Kidney glomerular epithelial cell (primary cell): ENCODE measurements around the gene AADACL4.
A peak's percentile ranks its signal among the peaks of the same experiment; 100 is the strongest.
"Not testable (repeated sequence)": the region's sequence is repeated elsewhere in the genome, so short reads cannot be mapped to it uniquely, and the experiment has no call there.

Experiments used
- DNase-seq: peaks from one replicate; lab custom pipeline; 2025; lab: John Stamatoyannopoulos, UW

Gene AADACL4

DNA sequence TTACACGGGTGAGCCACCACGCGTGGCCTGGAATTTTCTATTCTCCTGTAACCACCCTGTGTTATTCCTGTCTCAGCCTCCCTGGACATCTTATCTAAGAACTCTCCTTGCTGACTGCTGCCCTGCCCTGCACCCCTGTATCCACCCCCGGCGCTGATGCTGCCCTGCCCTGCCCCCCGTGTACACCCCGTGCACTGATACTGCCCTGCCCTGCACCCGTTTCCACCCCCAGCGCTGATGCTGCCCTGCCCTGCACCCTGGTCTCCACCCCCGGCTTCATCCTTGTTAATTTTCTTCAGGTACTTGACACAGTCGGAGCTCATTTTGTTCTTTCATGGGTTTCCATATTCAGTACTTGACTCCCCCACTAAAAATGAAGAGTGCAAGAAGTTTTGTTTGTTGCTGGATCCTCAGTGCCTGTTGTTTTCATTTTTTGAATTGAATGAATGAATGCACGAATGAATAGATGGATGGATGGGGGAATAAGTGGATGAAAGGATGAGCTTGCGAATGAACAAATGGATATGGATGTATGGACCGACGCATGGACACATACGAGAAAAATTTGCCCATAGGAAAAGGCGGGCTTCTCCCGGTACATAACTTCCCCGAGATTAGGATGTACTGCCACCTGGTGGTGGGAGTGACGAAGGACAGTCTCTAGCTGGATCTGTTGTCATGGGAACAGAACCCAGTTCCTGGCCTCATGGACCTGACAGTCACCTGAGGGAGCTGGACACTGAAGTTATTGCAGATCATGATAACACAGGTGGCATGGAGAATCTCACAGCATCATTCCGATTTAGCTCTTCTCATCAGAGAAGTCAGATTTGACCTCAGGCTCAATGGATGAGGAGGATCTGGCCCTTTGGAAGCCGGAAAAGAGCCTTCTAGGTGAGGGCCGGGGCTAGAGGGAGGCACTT lies 14.9 kb downstream of the AADACL4 start:
- DNase-seq = peak; percentile 69

DNA sequence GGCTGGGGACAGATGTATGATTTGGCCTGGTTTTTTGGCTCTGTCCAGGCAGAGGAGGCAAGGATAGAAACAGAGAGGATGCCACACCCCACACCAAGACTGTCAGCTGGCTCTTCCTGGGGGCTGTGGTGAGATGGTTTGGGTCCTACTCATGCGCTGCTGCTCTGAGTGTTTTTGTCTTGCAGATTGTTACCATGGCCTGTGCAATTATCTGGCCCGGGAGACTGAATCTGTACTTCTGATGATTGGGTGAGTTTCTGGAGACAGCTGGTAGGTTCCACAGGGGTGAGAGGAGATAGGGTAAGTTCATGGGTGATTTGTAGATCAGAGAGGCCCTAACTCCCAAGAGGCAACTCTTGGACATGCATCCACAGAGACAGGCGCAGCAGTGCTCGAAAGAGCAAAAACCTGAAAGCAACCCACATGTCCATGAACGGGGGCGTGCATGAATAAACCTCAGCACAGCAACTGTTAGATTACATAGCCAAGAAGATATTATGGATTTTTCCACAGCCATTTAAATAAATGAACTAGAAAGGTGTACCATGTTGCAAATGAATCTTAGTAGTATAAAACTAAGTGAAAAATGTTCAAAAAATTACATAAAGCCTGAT lies 17.8 kb downstream of the AADACL4 start:
- DNase-seq = no peak

DNA sequence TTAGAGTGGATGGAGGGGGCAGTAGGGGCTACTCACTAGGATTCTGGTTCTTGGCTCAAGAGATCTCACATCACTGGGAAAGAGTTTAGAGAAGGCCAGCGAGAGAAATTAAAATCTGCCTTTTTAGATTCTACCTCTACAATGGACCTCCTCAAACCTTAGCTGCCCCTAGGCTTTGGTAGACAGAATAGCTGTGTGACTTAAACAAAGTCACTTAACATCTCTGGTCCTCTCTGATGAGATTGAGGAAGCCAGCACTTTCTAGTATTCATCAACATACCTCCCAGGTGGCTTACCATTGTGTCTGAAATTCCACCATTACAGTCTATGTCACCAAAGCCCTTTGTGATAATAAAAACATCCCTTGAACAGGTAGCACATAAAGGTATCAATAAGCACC lies 18.7 kb downstream of the AADACL4 start:
- no peak for DNase-seq

DNA sequence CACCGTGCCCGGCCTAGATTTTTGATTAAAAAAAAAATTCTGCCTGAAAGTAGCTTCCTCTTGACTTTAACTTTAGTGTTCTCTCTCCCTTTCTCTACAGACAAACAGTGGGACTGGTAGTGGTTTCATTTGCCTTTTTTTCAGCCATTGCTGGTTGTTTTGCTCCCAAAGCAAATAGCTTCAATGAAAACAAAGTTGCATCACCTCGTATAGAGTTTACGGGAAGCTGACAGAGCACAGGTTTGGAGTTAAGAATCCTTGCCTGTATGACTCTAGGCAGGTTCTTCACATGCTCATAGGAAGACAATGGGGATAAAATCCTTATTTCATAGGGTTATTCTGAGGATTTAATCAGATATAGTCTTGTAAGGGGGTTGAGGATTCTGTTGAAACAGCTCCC lies 21.6 kb downstream of the AADACL4 start:
- no peak for DNase-seq

DNA sequence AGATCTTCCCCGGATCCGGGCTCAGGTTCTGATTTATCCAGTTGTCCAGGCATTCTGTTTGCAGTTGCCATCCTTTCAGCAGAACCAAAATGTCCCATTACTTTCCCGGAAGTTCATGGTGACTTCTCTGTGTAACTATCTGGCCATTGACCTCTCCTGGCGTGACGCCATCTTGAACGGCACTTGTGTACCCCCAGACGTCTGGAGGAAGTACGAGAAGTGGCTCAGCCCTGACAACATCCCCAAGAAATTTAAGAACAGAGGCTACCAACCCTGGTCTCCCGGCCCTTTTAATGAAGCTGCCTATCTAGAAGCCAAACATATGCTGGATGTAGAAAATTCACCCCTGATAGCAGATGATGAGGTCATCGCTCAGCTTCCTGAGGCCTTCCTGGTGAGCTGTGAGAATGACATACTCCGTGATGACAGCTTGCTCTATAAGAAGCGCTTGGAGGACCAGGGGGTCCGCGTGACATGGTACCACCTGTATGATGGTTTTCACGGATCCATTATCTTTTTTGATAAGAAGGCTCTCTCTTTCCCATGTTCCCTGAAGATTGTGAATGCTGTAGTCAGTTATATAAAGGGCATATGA lies 22.4 kb downstream of the AADACL4 start:
- no peak for DNase-seq

DNA sequence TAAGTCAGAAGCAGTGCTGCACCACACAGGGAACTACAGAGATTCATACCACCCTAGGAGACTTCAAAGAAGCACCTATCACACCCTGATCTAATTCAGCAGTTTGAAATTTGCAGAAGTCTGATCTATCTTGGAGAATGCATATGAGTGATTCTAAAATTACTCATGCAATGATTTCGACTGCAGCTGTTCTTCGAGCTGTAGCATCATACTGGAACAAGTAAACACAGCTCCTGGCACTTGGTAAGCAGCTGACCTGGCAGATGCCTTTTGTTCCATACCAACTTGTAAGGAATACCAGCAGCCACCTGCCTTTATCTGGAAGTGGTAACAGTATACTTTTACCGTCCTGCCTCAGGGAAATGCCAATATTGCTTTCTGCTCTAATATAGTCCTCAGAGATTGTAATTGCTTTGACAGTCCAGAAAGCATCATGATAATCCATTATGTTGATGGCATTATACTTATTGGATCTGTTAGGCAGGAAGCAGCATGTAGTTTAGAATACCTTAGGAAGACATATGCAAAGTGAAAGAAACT lies 25.7 kb downstream of the AADACL4 start:
- DNase-seq = no peak

DNA sequence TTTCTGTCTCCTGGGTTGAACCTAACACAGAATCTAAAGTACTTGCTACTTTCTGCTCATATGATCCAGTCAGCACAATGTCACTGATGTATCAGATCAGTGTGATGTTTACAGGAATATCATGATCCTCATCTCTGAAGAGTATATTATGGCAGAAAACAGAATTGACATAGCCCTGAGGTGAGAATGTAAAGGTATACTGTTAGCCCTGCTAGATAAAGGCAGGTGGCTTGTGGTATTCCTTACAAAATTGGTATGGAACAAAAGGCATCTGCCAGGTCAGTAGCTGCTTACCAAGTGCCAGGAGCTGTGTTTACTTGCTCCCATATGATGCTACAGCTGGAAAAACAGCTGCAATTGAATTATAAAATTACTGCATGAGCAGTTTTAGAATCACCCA lies 30.5 kb downstream of the AADACL4 start:
- DNase-seq = no peak

DNA sequence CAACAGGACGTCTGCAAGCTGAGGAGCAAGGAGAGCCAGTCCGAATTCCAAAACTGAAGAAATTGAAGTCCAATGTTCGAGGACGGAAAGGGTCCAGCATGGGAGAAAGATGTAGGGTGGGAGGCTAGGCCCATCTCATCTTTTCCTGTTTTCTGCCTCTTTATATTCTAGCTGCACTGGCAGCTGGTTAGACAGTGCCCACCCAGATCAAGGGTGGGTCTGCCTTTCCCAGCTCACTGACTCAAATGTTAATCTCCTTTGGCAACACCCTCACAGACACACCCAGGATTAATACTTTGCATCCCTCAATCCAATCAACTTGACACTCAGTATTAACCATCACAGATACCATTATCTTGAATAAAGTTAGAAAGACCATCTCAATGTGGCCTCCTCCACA lies 32.2 kb downstream of the AADACL4 start:
- DNase-seq = not testable (repeated sequence)

DNA sequence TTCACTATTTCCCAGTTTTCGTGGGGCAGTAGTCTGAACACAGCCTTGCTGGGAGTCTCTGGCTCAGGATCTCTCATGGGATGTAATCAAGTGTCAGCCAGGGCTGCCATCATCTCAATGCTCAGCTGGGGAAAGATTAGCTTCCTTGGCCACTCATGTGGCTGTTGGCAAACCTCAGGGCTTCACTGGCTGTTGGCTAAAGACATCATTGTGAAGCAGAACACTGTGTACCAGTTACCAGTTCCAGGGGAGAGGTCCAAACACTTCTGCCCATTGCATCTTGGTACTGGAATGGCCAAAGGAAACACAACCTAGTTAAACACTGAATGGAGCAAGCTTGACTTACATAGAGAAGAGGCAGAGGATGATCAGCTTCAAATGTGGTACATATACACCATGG lies 33.7 kb downstream of the AADACL4 start:
- no peak for DNase-seq

DNA sequence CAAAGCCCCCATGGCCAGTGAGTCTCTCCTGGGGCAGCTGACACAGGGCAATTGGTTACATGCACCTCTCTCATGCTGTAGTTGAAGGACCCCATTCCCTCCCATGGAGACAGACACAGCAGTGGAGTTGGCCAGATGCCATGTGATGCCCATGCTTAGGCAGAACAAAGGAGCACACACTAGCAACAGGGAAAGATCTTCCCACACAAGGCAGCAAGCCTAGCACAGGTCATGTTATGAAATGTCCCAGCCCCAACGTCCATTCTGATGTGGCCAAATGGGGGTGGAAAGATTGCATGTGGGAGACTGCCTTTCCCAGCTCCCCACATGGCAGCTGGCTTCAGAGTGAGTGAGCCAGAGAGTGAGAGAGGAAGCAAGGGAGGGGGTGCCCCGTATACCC lies 34.5 kb downstream of the AADACL4 start:
- DNase-seq = no peak

DNA sequence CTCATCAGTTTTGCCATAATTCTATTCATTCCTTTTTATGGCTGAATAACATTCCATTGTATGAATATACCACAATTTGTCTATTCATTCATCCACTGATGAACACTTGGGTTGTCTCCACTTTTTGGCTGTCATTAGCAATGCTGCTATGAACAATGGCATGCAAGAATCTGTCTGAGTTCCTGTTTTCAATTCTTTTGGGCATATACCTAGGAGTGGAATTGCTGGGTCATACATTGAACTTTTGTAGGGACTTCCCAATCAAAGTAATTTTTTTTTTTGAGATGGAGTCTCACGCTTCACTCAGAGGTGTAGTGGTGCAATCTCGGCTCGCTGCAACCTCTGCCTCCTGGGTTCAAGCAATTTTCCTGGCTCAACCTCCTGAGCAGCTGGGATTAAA lies 34.9 kb downstream of the AADACL4 start:
- DNase-seq = no peak

DNA sequence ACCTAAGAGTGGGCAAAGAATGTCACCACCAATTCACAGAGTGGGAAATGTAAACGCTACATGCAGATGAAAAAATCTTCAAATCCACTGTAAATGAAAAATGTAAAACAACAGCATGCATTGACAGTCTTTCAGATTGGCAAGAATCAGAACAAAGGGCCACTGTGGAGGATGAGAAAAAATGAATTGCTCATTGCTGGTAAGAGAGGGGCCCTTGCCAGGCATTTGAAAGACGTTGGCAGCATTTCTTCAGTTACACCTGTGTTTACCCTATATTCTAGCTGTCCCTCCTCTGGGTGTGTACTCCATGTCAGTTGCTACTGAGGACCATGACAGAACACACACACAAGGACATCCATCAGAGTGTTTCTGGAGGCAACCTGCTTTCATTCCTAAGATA lies 46.3 kb downstream of the AADACL4 start:
- no peak for DNase-seq

DNA sequence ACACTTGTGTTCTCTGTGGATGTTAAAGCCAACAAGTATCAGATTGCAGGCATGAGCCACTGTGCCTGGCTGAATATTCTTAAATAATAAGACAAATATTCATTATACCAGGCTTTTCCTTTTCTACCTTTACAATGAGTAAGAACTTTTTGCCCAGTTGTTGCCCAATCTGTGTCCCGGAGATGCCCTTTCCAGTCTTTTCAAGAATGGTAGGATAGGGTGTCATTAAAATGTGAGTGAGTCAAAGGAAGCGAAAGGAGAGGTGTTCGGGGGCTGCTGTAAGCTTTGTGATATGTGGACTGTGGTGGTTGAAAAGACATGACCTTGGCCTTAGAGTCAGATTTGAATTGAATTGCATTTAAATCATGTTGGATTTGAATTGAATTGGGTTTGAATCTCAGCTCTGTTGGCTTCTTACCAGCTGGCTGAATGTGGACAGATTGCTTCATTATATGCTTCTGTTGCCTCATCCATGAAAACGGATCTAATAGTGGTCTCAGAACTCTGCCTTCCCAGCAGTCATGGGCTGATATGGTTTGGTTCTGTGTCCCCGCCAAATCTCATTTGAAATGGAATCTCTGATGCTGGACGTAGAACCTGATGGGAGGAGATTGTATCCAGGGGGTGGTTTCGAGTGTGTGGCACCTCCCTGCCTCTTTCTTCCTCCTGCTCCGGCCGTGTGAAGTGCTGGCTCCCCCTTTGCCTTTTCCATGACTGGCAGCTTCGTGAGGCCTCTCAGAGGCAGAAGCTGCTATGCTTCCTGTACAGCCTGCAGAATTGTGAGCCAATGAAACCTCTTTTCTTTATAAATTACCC lies 49.3 kb downstream of the AADACL4 start:
- DNase-seq = no peak

DNA sequence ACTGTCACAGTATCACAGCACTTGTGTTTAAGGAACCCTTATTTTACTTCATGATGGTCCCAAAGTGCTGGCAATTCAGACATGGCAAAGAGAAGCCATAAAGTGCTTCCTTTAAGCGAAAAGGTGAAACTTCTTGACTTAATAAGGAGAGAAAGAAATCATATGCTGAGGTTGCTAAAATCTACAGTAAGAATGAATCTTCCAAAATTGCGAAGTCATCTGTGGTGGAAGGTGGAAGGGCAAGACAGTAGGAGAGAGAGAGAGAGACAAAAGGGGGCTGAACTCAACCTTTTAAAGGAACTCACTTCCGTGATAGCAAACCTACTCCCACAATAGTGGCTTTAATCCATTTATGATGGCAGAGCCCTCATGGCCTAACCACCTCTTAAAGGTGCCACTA lies 52.8 kb downstream of the AADACL4 start:
- DNase-seq = no peak

DNA sequence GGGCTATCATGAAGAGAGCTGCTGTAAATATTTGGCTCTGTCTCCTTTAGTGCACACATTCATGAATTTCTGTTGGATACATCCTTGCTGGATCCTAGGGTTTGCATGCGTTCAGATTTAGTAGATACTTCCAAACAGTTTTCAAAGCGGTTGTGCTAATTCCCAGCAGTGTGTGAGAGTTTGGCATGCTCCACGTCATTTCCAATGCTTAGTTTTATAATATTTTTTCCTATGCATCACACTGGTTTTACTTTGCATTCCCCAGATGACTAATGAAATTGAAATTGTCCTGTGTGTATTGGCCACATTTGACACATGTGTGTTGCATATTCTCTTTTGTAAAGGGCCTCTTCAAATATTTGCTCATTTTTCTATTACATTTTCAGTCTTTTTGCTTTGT lies 53.5 kb downstream of the AADACL4 start:
- DNase-seq = no peak

DNA sequence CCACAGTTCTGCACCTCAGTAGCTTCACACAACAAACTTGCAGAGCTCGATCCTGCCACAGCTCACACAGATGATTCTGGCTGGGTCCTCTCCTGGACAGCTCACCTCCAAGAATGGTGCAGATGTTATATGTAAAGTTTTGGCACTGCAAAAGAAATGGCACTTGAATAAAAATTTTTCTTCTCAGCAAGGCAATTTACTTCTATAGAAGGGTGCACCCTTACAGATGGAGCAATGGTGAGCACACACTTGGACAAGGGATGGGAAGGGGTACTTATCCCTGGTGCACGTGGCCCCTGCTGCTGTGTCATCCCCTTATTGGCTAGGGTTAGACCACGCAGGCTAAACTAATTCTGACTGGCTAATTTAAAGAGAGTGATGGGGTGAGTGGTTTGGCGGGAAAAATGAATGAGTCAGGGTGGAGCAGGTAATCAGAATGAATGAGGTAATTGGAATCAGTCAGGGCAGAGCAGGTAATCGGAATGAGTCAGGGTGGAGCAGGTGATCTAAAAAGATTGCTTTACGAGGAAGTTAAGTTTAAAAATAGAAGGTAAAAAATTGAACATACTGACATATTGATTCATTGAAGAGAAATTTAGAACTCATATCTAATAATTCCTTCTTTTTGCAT lies 60.1 kb downstream of the AADACL4 start:
- DNase-seq = no peak

DNA sequence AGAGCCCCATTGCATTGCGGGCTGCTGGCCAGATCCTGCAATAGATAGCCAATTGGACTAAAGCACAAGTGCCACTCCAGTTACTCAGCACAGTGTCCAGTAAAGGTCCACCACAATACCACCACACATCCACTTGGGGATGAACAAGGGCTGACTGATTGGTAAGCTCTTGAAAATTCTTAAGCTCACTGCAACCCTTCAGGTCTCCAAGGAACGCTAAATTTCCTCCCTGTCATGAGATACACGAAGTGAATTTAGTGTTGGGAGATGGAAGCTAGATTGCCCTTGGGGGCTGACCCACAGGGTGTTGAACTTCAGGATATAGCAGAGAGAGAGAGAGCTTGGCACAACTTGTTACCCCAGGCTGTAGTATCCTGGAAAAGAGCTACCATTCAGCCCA lies 62.2 kb downstream of the AADACL4 start:
- no peak for DNase-seq

DNA sequence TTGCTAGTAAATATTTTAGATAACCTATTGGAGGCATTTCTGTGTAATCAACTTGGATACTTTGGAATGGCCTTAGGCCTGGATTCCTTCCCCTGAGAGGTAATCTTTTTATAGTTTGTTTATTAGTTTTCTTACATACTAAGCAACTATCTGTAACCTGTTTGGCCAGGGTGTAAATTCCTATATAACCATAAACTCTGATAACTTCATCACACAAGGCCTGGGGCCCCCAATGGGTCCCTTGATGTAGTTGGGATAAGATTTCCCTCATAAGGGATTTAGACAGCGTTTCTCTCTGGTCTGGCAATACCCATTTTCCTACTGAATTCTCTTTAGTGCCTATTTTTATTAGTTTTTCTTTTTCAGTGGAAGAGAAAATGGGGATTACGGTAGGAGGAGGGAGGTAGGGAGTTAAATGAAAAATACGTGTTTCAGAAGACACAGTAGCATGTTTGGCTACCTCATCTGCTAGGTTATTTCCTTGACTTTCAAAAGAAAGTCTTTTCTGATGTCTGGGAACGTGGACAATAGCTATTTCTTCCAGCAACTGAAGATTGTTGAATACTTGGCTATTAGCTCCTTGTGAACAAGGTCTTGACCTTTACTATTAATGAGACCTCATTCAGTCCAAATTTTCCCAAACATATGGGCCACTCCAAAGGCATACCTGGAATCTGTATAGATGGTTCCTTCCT lies 64.7 kb downstream of the AADACL4 start:
- DNase-seq = no peak

DNA sequence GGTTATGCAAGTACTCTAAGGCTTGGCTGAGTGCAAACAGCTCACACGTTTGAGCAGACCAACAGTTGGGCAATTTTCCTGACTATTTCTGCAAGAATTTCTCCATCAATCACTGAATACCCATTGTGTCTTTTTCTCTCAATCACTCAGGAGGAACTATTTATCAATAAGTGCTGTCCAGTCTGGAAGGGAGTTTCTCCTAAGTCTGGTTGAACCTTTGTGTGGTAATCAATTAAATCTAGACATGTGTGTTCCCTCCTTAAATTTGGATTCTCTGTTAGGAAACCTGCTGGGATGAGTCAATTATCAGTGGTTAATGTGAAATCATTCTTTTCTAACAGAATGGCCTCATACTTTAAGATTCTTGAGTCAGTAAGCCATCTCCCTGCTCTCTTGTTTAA lies 65.2 kb downstream of the AADACL4 start:
- DNase-seq = no peak

DNA sequence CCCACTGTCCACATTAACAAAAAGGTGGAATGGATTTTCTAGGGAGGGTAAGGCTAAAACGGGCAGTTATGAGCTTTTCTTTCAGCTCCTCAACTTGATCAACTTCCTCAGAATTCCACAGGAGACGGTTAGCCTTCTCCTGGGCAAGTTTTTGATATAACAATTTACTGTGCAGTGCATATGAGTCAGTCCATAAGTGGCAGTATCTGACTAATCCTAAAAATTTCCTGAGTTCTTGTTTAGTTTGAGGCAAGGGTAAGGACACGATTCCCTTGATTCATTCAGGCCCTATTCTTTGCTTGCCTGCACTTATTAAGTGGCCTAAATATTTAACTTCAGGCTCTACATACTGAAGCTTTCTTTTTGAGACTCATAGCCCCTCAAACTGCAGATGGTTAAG lies 65.8 kb downstream of the AADACL4 start:
- DNase-seq = no peak

DNA sequence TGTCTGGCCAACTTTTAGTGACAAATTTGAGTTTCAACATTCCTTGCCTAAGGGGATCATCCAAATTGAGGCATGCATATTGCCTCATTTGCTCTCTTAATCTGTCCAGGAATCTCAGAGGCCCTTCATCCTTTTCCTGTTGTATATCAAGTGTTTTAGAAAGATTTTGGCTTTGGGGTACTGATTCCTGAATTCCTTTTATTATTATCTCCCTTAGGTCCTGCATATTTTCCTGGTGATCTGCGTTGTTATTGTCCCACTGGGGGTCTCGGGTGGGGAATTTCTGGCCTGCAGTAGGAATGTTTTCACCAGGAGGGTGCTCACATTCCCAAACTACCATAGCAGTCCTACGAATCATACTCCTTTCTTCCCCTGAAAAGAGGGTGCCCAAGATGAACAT lies 67.7 kb downstream of the AADACL4 start:
- DNase-seq = no peak
